ENCODE data around the gene CRIP2. TPM values are rescaled to one million over a fixed set of nuclear protein-coding genes. Genes with fewer than 3 reads are reported as not detected.

The CRIP2 gene
- polyA plus RNA-seq, 1 donor, result 234 TPM

GRCh38 chr14:105444859-105445258 is 29.8 kb upstream of the CRIP2 start:
- DNase-seq (ENCODE audit: low read depth), result no peak

GRCh38 chr14:105445290-105445689 is 29.3 kb upstream of the CRIP2 start:
- no peak for DNase-seq (ENCODE audit: low read depth)

GRCh38 chr14:105445901-105446845 is 28.4 kb upstream of the CRIP2 start:
- no peak for DNase-seq (ENCODE audit: low read depth)

GRCh38 chr14:105446971-105447370 is 27.6 kb upstream of the CRIP2 start:
- DNase-seq (ENCODE audit: low read depth), result no peak

- DNase-seq (ENCODE audit: low read depth), result no peak
Observed at GRCh38 chr14:105447651-105448640, 26.7 kb upstream of the CRIP2 start.

- no peak for DNase-seq (ENCODE audit: low read depth)
Observed at GRCh38 chr14:105448706-105449111, 25.9 kb upstream of the CRIP2 start.

GRCh38 chr14:105449276-105450122 is 25.1 kb upstream of the CRIP2 start:
- DNase-seq (ENCODE audit: low read depth), result no peak

- no peak for DNase-seq (ENCODE audit: low read depth)
Observed at GRCh38 chr14:105450123-105450505, 24.5 kb upstream of the CRIP2 start.

- no peak for DNase-seq (ENCODE audit: low read depth)
Observed at GRCh38 chr14:105450864-105451720, 23.5 kb upstream of the CRIP2 start.

GRCh38 chr14:105452963-105453362 is 21.7 kb upstream of the CRIP2 start:
- DNase-seq (ENCODE audit: low read depth), result no peak

GRCh38 chr14:105453847-105454246 is 20.8 kb upstream of the CRIP2 start:
- DNase-seq (ENCODE audit: low read depth), result no peak

- no peak for DNase-seq (ENCODE audit: low read depth)
Observed at GRCh38 chr14:105455086-105455640, 19.5 kb upstream of the CRIP2 start.

GRCh38 chr14:105455766-105456660 is 18.6 kb upstream of the CRIP2 start:
- no peak for DNase-seq (ENCODE audit: low read depth)

GRCh38 chr14:105456736-105457617 is 17.6 kb upstream of the CRIP2 start:
- no peak for DNase-seq (ENCODE audit: low read depth)

- no peak for DNase-seq (ENCODE audit: low read depth)
Observed at GRCh38 chr14:105458010-105458409, 16.6 kb upstream of the CRIP2 start.

- DNase-seq (ENCODE audit: low read depth), result no peak
Observed at GRCh38 chr14:105458571-105458970, 16.1 kb upstream of the CRIP2 start.

GRCh38 chr14:105460116-105460515 is 14.5 kb upstream of the CRIP2 start:
- DNase-seq (ENCODE audit: low read depth), result no peak

- no peak for DNase-seq (ENCODE audit: low read depth)
Observed at GRCh38 chr14:105460616-105461015, 14.0 kb upstream of the CRIP2 start.
